IMR-90 (cell line): Measurements from ENCODE around the gene GAL3ST2. TPM values are rescaled to one million over a fixed set of nuclear protein-coding genes. Genes with fewer than 3 reads are reported as not detected.
A peak's percentile ranks its signal among the peaks of the same experiment; 100 is the strongest.

Source experiments
- ATAC-seq: fragments of 200-7000 bp; cut with Tn5 transposase; 2 replicates; pipeline ENCODE4 v1.9.1; 2020; ENCODE audit warnings: low read depth, mild to moderate bottlenecking, moderate library complexity
- BruUV-seq: library from RNA; stranded (reverse); fragments of 400-500 nt; replicated peaks from 2 replicates; lab custom pipeline; 2021; lab: Mats Ljungman, UMichigan
- CTCF ChIA-PET: fragments of 300-600 bp; formaldehyde crosslinking; extraction: SDS; loops from one replicate; lab custom pipeline; 2021; ENCODE audit warnings: antibody characterized with exemption; lab: Yijun Ruan, JAX
- POLR2A ChIA-PET: fragments of 300-600 bp; sonication (Branson Sonifier 250); formaldehyde crosslinking; loops from one replicate; lab custom pipeline; 2022; ENCODE audit warnings: antibody characterized with exemption; ENCODE audit not compliant: unreplicated experiment; lab: Charles Lee
- DNase-seq: peaks from one replicate; pipeline ENCODE4 v3.0.0; 2013
- H2AFZ ChIP-seq: replicated peaks from 2 replicates; pipeline ENCODE3; 2013; ENCODE audit warnings: low read length, mild to moderate bottlenecking; ENCODE audit not compliant: poor library complexity
- H2AK5ac ChIP-seq: 2 replicates; pipeline ENCODE4 v1.6.1; 2013; ENCODE audit warnings: low read depth, low read length, inconsistent platforms
- H2AK9ac ChIP-seq: replicated peaks from 2 replicates; pipeline ENCODE3; 2013; ENCODE audit warnings: mild to moderate bottlenecking, low read depth, low read length, moderate library complexity; ENCODE audit not compliant: poor library complexity
- H2BK120ac ChIP-seq: 2 replicates; pipeline ENCODE4 v1.6.1; 2013; ENCODE audit warnings: low read depth, low read length, inconsistent platforms
- H2BK15ac ChIP-seq: 3 replicates; pipeline ENCODE4 v1.6.1; 2013; ENCODE audit warnings: low read depth, low read length, inconsistent platforms
- H2BK20ac ChIP-seq: 2 replicates; pipeline ENCODE4 v1.6.1; 2013; ENCODE audit warnings: low read depth, mild to moderate bottlenecking, inconsistent platforms, low read length, moderate library complexity
- H2BK5ac ChIP-seq: 2 replicates; pipeline ENCODE4 v1.6.1; 2013; ENCODE audit warnings: mild to moderate bottlenecking, low read depth, low read length, inconsistent platforms; ENCODE audit not compliant: poor library complexity, severe bottlenecking
- H3K14ac ChIP-seq: replicated peaks from 2 replicates; pipeline ENCODE4 v1.6.1; 2013; ENCODE audit warnings: low read depth, low read length, inconsistent platforms
- H3K18ac ChIP-seq: 2 replicates; pipeline ENCODE4 v1.6.1; 2013; ENCODE audit warnings: low read depth, low read length, control low read depth
- H3K23ac ChIP-seq: 2 replicates; pipeline ENCODE4 v1.6.1; 2013; ENCODE audit warnings: low read depth, low read length, inconsistent platforms
- H3K27ac ChIP-seq: 2 replicates; pipeline ENCODE4 v1.5.1; 2013; ENCODE audit warnings: mild to moderate bottlenecking, control low read depth, low read length; ENCODE audit not compliant: insufficient read depth
- H3K27me3 ChIP-seq: 2 replicates; pipeline ENCODE4 v1.6.1; 2013; ENCODE audit warnings: low read length; ENCODE audit not compliant: control insufficient read depth, insufficient read depth
- H3K36me3 ChIP-seq: 2 replicates; pipeline ENCODE4 v1.6.1; 2013; ENCODE audit warnings: low read length, mixed read lengths; ENCODE audit not compliant: control insufficient read depth, insufficient read depth
- H3K4ac ChIP-seq: 2 replicates; pipeline ENCODE4 v1.6.1; 2013; ENCODE audit warnings: low read depth, low read length, inconsistent platforms
- H3K4me1 ChIP-seq: 2 replicates; pipeline ENCODE4 v1.6.1; 2013; ENCODE audit warnings: low read length, mixed read lengths; ENCODE audit not compliant: control insufficient read depth, insufficient read depth
- H3K4me2 ChIP-seq: 2 replicates; pipeline ENCODE4 v1.6.1; 2013; ENCODE audit warnings: low read depth, mild to moderate bottlenecking, control low read depth, low read length, moderate library complexity
- H3K4me3 ChIP-seq: 2 replicates; pipeline ENCODE4 v1.5.1; 2013; ENCODE audit warnings: low read depth, mild to moderate bottlenecking, control low read depth, low read length, moderate library complexity; ENCODE audit not compliant: insufficient read depth
- H3K56ac ChIP-seq: 2 replicates; pipeline ENCODE4 v1.6.1; 2013; ENCODE audit warnings: low read length, inconsistent platforms; ENCODE audit not compliant: insufficient read depth; ENCODE audit errors: extremely low read depth
- H3K79me1 ChIP-seq, 2 experiments: 2 replicates each; pipeline ENCODE4 v1.6.1; 2013; ENCODE audit warnings: low read length in 2 of 2, inconsistent platforms in 1 of 2, low read depth in 1 of 2
- H3K9ac ChIP-seq: 2 replicates; pipeline ENCODE4 v1.6.1; 2013; ENCODE audit warnings: low read depth, low read length, control low read depth
- H3K9me1 ChIP-seq: 2 replicates; pipeline ENCODE4 v1.6.1; 2013; ENCODE audit warnings: low read length, inconsistent platforms; ENCODE audit not compliant: insufficient read depth
- H3K9me3 ChIP-seq: 2 replicates; pipeline ENCODE4 v1.6.1; 2013; ENCODE audit warnings: low read length; ENCODE audit not compliant: control insufficient read depth, insufficient read depth
- H4K20me1 ChIP-seq: 2 replicates; pipeline ENCODE4 v1.6.1; 2013; ENCODE audit warnings: low read length, inconsistent platforms; ENCODE audit not compliant: insufficient read depth
- H4K5ac ChIP-seq: 2 replicates; pipeline ENCODE4 v1.6.1; 2013; ENCODE audit warnings: mild to moderate bottlenecking, low read depth, low read length, control low read depth
- H4K8ac ChIP-seq, 2 experiments: 2 replicates each; pipeline ENCODE4 v1.6.1; 2013; ENCODE audit warnings: low read depth in 2 of 2, low read length in 2 of 2, control low read depth in 1 of 2, inconsistent platforms in 1 of 2
- H4K91ac ChIP-seq: 2 replicates; pipeline ENCODE4 v1.6.1; 2013; ENCODE audit warnings: low read depth, low read length, inconsistent platforms; ENCODE audit not compliant: insufficient read depth
- BHLHE40 ChIP-seq: fragments of 150-350 bp; IDR thresholded peaks from 2 replicates; pipeline ENCODE4 v1.6.1; 2016; ENCODE audit warnings: mild to moderate bottlenecking, low read depth, low read length
- CTCF ChIP-seq: conservative IDR thresholded peaks from 2 replicates; pipeline ENCODE4 v1.5.1; 2012; ENCODE audit warnings: mild to moderate bottlenecking, low read depth, low read length, improper control_type of control experiment
- FOS ChIP-seq: fragments of 150-350 bp; IDR thresholded peaks from 2 replicates; pipeline ENCODE4 v1.6.1; 2016; ENCODE audit warnings: low read depth, low read length
- MXI1 ChIP-seq: IDR thresholded peaks from 2 replicates; pipeline ENCODE4 v1.6.1; 2012; ENCODE audit warnings: low read depth, mild to moderate bottlenecking, low read length, moderate library complexity, borderline replicate concordance
- NFE2L2 ChIP-seq: fragments of 150-350 bp; IDR thresholded peaks from 2 replicates; pipeline ENCODE4 v1.6.1; 2016; ENCODE audit warnings: low read depth, mild to moderate bottlenecking, low read length
- POLR2A ChIP-seq: IDR thresholded peaks from 2 replicates; pipeline ENCODE4 v1.6.1; 2012; ENCODE audit warnings: mild to moderate bottlenecking, low read depth, low read length
- RCOR1 ChIP-seq: IDR thresholded peaks from 2 replicates; pipeline ENCODE4 v1.6.1; 2012; ENCODE audit warnings: mild to moderate bottlenecking, low read length, improper control_type of control experiment; ENCODE audit not compliant: insufficient replicate concordance
- RFX5 ChIP-seq: IDR thresholded peaks from 2 replicates; pipeline ENCODE4 v1.8.0; 2012; ENCODE audit warnings: low read depth, mild to moderate bottlenecking, low read length, moderate library complexity
- WGBS, 2 experiments: methylation state at CpG; one replicate each; pipeline versions ENCODE4 v1.1.5 to v1.1.7; 2013; ENCODE audit warnings: missing lambda C conversion rate in 2 of 2; ENCODE audit not compliant: insufficient read length in 1 of 2; ENCODE audit errors: extremely low coverage in 2 of 2; 5-methylcytosine and 5-hydroxymethylcytosine counted together
- dilution Hi-C: fragments of 300-500 bp; cut with HindIII; formaldehyde crosslinking; loops from one replicate; pipeline ENCODE4 v1.14.3; 2018; ENCODE audit warnings: low sequenced_read_pairs; ENCODE audit not compliant: unreplicated experiment
- in situ Hi-C: fragments of 300-500 bp; cut with MboI; formaldehyde crosslinking; loops from 3 replicates; pipeline ENCODE4 v1.14.3; 2019; ENCODE audit warnings: low sequenced_read_pairs, inconsistent platforms, mixed read lengths
- intact Hi-C: fragments of 100-400 bp; cut with micrococcal nuclease; formaldehyde crosslinking; loops from 2 replicates; pipeline ENCODE4 v1.10.0; 2022
- polyA plus RNA-seq, 3 experiments: library from polyadenylated mRNA; depleted of rRNA; stranded (reverse); fragments of >200 nt; gene quantifications; 2 replicates each; pipeline ENCODE4 v1.2.3, GENCODE V29; 2012; ENCODE audit warnings: low replicate concordance in 1 of 3
- total RNA-seq: library from RNA; depleted of rRNA; stranded (reverse); fragments of >200 nt; gene quantifications from 2 replicates; pipeline ENCODE4 v1.2.3, GENCODE V29; 2012

GAL3ST2 gene
- total and polyA plus RNA-seq, 2 of the 4 experiments (the other 2 are of a cell fraction), result 0.07 TPM; not detected in 1

- H3K4me1 ChIP-seq, result peaks cover 3% of the 10 kb centered on the region
- H3K9me3 ChIP-seq, result 0 out of 2 replicates have a peak, but pooled peaks cover 2% of the 10 kb centered on the region
- H3K4me3 ChIP-seq, result no peak overlapping the region
- H2BK5ac ChIP-seq, result no peak overlapping the region
- no peak overlapping the region for H3K56ac ChIP-seq
- H3K79me1 ChIP-seq, result peaks cover 14 to 16% of the 10 kb centered on the region in 2 experiments
- H4K8ac ChIP-seq, result no peak overlapping the region
- no peak overlapping the region for H2AFZ ChIP-seq
- no TSS peak for BruUV-seq
- CTCF ChIA-PET, result no interaction called here
- no peak overlapping the region for H3K4me2 ChIP-seq
- no peak overlapping the region for H2BK15ac ChIP-seq
- no peak overlapping the region for H2BK20ac ChIP-seq
- no peak overlapping the region for H3K18ac ChIP-seq
- POLR2A ChIA-PET, result no interaction called here
- peaks cover 10% of the 10 kb centered on the region for H3K9me1 ChIP-seq
- H2AK5ac ChIP-seq, result no peak overlapping the region; the same call in 1 of the 2 replicates
- ATAC-seq (no peak), DNase-seq (no peak)
- no peak overlapping the region for H3K23ac ChIP-seq
- H2AK9ac ChIP-seq, result peak overlapping the region; percentile 47
- H4K20me1 ChIP-seq, result peaks cover 27% of the 10 kb centered on the region
- no peak overlapping the region for H2BK120ac ChIP-seq
- H3K14ac ChIP-seq, result no peak overlapping the region
- intact Hi-C loops (no loop called here), dilution Hi-C loops (no loop called here), in situ Hi-C loops (no loop called here)
- 86% methylated on average over 3 of the region's 10 CpGs; no CpG with 5 or more reads in 1 of the 2 experiments for WGBS, 2 experiments
- H3K4ac ChIP-seq, result no peak overlapping the region
- H3K27me3 ChIP-seq, result no peaks in the 10 kb centered on the region
- no peak overlapping the region for H3K27ac ChIP-seq
- no peak overlapping the region for H3K9ac ChIP-seq
- no peak overlapping the region for H4K91ac ChIP-seq
- no peak overlapping the region for H4K5ac ChIP-seq
- H3K36me3 ChIP-seq, result peaks cover 36% of the 10 kb centered on the region
- TF ChIP-seq RFX5 (no peak), FOS (no peak), BHLHE40 (no peak), POLR2A (no peak), NFE2L2 (no peak), CTCF (no peak), MXI1 (no peak), RCOR1 (no peak)
These were observed 35.6 kb upstream of the GAL3ST2 start for GRCh38 chr2:241741016-241741415.
